Measurements from ENCODE around the gene MSTN. TPM values are rescaled to one million over a fixed set of nuclear protein-coding genes. Genes with fewer than 3 reads are reported as not detected.

MSTN gene
- total RNA-seq, 1 donor from 2014 or later: 0.45 TPM

GRCh38 chr2:190069936-190070696 lies 7.6 kb upstream of the MSTN start:
- Mint-ChIP-seq H3K4me1 (ENCODE audit: low read depth) (no peaks in the 10 kb centered on the region), H3K4me3 (ENCODE audit: unreplicated experiment) (no peak overlapping the region), H3K9me3 (ENCODE audit: low read depth) (peaks cover under 1% of the 10 kb centered on the region), H3K27ac (ENCODE audit: unreplicated experiment) (no peak overlapping the region), H3K27me3 (ENCODE audit: low read depth) (no peaks in the 10 kb centered on the region), H3K36me3 (ENCODE audit: low read depth) (peaks cover under 1% of the 10 kb centered on the region)
- peak; percentile 96 for TF ChIP-seq CTCF (IDR thresholded peaks at IDR 0.05)
- DNase-seq (ENCODE audit: low spot score): no peak

DNA sequence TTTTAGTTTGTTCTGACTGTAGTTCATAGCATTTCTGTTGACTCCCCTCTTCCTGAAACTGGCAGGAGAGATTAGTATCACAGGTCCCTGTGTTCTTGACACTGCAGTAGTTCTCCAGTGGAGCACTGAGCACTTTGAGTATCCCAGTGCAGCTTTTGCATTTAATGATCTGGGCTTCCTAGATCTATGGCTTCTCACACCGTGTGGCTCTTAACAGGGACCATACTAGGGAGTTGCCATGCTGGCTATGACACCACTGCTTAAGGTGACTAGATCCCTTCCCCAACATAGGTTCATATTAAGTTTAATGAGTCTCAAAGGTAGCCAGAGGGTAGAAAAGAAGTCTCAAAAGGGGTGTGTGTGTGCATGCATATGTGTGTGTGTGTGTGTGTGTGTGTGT lies 6.2 kb upstream of the MSTN start:
- no peak for DNase-seq (ENCODE audit: low spot score)
- H3K27me3 Mint-ChIP-seq (ENCODE audit: low read depth): no peaks in the 10 kb centered on the region
- no peaks in the 10 kb centered on the region for H3K9me3 Mint-ChIP-seq (ENCODE audit: low read depth)
- no peak overlapping the region for H3K27ac Mint-ChIP-seq (ENCODE audit: unreplicated experiment)
- H3K4me1 Mint-ChIP-seq (ENCODE audit: low read depth): no peaks in the 10 kb centered on the region
- no peak overlapping the region for H3K4me3 Mint-ChIP-seq (ENCODE audit: unreplicated experiment)
- TF ChIP-seq CTCF (IDR thresholded peaks at IDR 0.05): no peak
- H3K36me3 Mint-ChIP-seq (ENCODE audit: low read depth): no peaks in the 10 kb centered on the region

- H3K27ac Mint-ChIP-seq (ENCODE audit: unreplicated experiment): no peak overlapping the region
Observed at GRCh38 chr2:190065839-190066238, 3.3 kb upstream of the MSTN start.

GRCh38 chr2:190063624-190064023 lies 1.1 kb upstream of the MSTN start:
- no peak overlapping the region for H3K4me3 Mint-ChIP-seq (ENCODE audit: unreplicated experiment)

More at GRCh38 chr2:190065839-190066238, 3.3 kb upstream of the MSTN start:
- H3K36me3 Mint-ChIP-seq (ENCODE audit: low read depth): no peaks in the 10 kb centered on the region
- DNase-seq (ENCODE audit: low spot score): no peak
- no peaks in the 10 kb centered on the region for H3K9me3 Mint-ChIP-seq (ENCODE audit: low read depth)
- H3K4me1 Mint-ChIP-seq (ENCODE audit: low read depth): peaks cover 9% of the 10 kb centered on the region
- no peak overlapping the region for H3K4me3 Mint-ChIP-seq (ENCODE audit: unreplicated experiment)
- TF ChIP-seq CTCF (IDR thresholded peaks at IDR 0.05): no peak
- H3K27me3 Mint-ChIP-seq (ENCODE audit: low read depth): no peaks in the 10 kb centered on the region

GRCh38 chr2:190062053-190062452 lies 476 bp downstream of the MSTN start:
- Mint-ChIP-seq H3K4me3 (ENCODE audit: unreplicated experiment) (no peak overlapping the region), H3K4me1 (ENCODE audit: low read depth) (peaks cover 13% of the 10 kb centered on the region), H3K27ac (ENCODE audit: unreplicated experiment) (no peak overlapping the region), H3K9me3 (ENCODE audit: low read depth) (no peaks in the 10 kb centered on the region), H3K27me3 (ENCODE audit: low read depth) (no peaks in the 10 kb centered on the region), H3K36me3 (ENCODE audit: low read depth) (no peaks in the 10 kb centered on the region)
- no peak for TF ChIP-seq CTCF (IDR thresholded peaks at IDR 0.05)
- DNase-seq (ENCODE audit: low spot score): no peak

More at GRCh38 chr2:190063624-190064023, 1.1 kb upstream of the MSTN start:
- TF ChIP-seq CTCF (IDR thresholded peaks at IDR 0.05): no peak
- no peak overlapping the region for H3K27ac Mint-ChIP-seq (ENCODE audit: unreplicated experiment)
- no peak for DNase-seq (ENCODE audit: low spot score)
- no peaks in the 10 kb centered on the region for H3K36me3 Mint-ChIP-seq (ENCODE audit: low read depth)
- H3K4me1 Mint-ChIP-seq (ENCODE audit: low read depth): peaks cover 13% of the 10 kb centered on the region
- no peaks in the 10 kb centered on the region for H3K27me3 Mint-ChIP-seq (ENCODE audit: low read depth)
- no peaks in the 10 kb centered on the region for H3K9me3 Mint-ChIP-seq (ENCODE audit: low read depth)
